H9 (cell line): Measurements from ENCODE around the gene PLPP7. TPM values are rescaled to one million over a fixed set of nuclear protein-coding genes. Genes with fewer than 3 reads are reported as not detected.

Source experiments
- DNase-seq: peaks from one replicate; pipeline ENCODE4 v3.0.0-alpha.2; 2017
- H2AFZ ChIP-seq: one replicate; pipeline ENCODE4 v1.6.1; 2013; ENCODE audit warnings: mild to moderate bottlenecking, low read length, control low read depth, moderate library complexity
- H2AK5ac ChIP-seq: 2 replicates; pipeline ENCODE4 v1.6.1; 2013; ENCODE audit warnings: low read length, control low read depth, mixed read lengths; ENCODE audit not compliant: insufficient read length
- H2BK120ac ChIP-seq: one replicate; pipeline ENCODE4 v1.6.1; 2013; ENCODE audit warnings: low read depth, mild to moderate bottlenecking, low read length, control low read depth, inconsistent platforms; ENCODE audit not compliant: poor library complexity, severe bottlenecking
- H2BK12ac ChIP-seq: 2 replicates; pipeline ENCODE4 v1.6.1; 2013; ENCODE audit warnings: low read length, control low read depth, mixed read lengths, low read depth; ENCODE audit not compliant: insufficient read length
- H2BK15ac ChIP-seq: 2 replicates; pipeline ENCODE4 v1.6.1; 2013; ENCODE audit warnings: low read depth, low read length, control low read depth
- H2BK20ac ChIP-seq: one replicate; pipeline ENCODE4 v1.6.1; 2013; ENCODE audit warnings: low read depth, mild to moderate bottlenecking, low read length, control low read depth, inconsistent platforms; ENCODE audit not compliant: poor library complexity, severe bottlenecking
- H2BK5ac ChIP-seq: 2 replicates; pipeline ENCODE4 v1.6.1; 2013; ENCODE audit warnings: low read length, control low read depth, mixed read lengths; ENCODE audit not compliant: insufficient read length
- H3K14ac ChIP-seq: 2 replicates; pipeline ENCODE4 v1.6.1; 2013; ENCODE audit warnings: low read length, control low read depth; ENCODE audit not compliant: insufficient read depth
- H3K18ac ChIP-seq: 2 replicates; pipeline ENCODE4 v1.6.1; 2013; ENCODE audit warnings: low read depth, mild to moderate bottlenecking, mixed read lengths, low read length, control low read depth; ENCODE audit not compliant: insufficient read length
- H3K23ac ChIP-seq: 2 replicates; pipeline ENCODE4 v1.6.1; 2013; ENCODE audit warnings: low read length, control low read depth, mixed read lengths, low read depth; ENCODE audit not compliant: insufficient read length
- H3K23me2 ChIP-seq: 2 replicates; pipeline ENCODE4 v1.6.1; 2013; ENCODE audit warnings: low read depth, mild to moderate bottlenecking, mixed read lengths, low read length, control low read depth; ENCODE audit not compliant: insufficient read length, poor library complexity, severe bottlenecking
- H3K27ac ChIP-seq: 2 replicates; pipeline ENCODE4 v1.5.1; 2013; ENCODE audit warnings: low read length, control low read depth, mixed read lengths, low read depth; ENCODE audit not compliant: insufficient read length
- H3K27me3 ChIP-seq: 2 replicates; pipeline ENCODE4 v1.6.1; 2013; ENCODE audit warnings: low read length, control low read depth, inconsistent platforms; ENCODE audit not compliant: insufficient read depth
- H3K4ac ChIP-seq: 2 replicates; pipeline ENCODE4 v1.6.1; 2013; ENCODE audit warnings: low read depth, mild to moderate bottlenecking, control low read depth, inconsistent platforms, low read length, moderate library complexity
- H3K4me1 ChIP-seq: 2 replicates; pipeline ENCODE4 v1.6.1; 2013; ENCODE audit warnings: low read length, control low read depth, inconsistent platforms; ENCODE audit not compliant: insufficient read depth
- H3K4me2 ChIP-seq: 2 replicates; pipeline ENCODE4 v1.6.1; 2013; ENCODE audit warnings: low read length, control low read depth, mixed read lengths; ENCODE audit not compliant: insufficient read length, insufficient read depth
- H3K56ac ChIP-seq: 2 replicates; pipeline ENCODE4 v1.6.1; 2013; ENCODE audit warnings: low read depth, mild to moderate bottlenecking, mixed read lengths, low read length, control low read depth; ENCODE audit not compliant: insufficient read length
- H3K79me1 ChIP-seq: 2 replicates; pipeline ENCODE4 v1.6.1; 2013; ENCODE audit warnings: low read depth, mild to moderate bottlenecking, moderate library complexity, low read length, control low read depth, inconsistent platforms; ENCODE audit not compliant: insufficient read depth, poor library complexity, severe bottlenecking
- H3K79me2 ChIP-seq: 2 replicates; pipeline ENCODE4 v1.6.1; 2013; ENCODE audit warnings: low read length, control low read depth, inconsistent platforms; ENCODE audit not compliant: insufficient read depth
- H3K9ac ChIP-seq: 2 replicates; pipeline ENCODE4 v1.6.1; 2013; ENCODE audit warnings: low read length, control low read depth, mixed read lengths; ENCODE audit not compliant: insufficient read length; ENCODE audit errors: extremely low read depth
- H3K9me3 ChIP-seq: one replicate; pipeline ENCODE4 v1.6.1; 2013; ENCODE audit warnings: low read depth, low read length, inconsistent platforms; ENCODE audit not compliant: control insufficient read depth
- H3T11ph ChIP-seq: one replicate; pipeline ENCODE4 v1.6.1; 2013; ENCODE audit warnings: mild to moderate bottlenecking, low read length, control low read depth, inconsistent platforms
- H4K20me1 ChIP-seq: one replicate; pipeline ENCODE4 v1.6.1; 2013; ENCODE audit not compliant: control insufficient read depth, insufficient read length, insufficient read depth
- H4K5ac ChIP-seq: 2 replicates; pipeline ENCODE4 v1.6.1; 2013; ENCODE audit warnings: low read depth, mild to moderate bottlenecking, mixed read lengths, low read length, control low read depth; ENCODE audit not compliant: insufficient read length
- H4K8ac ChIP-seq: replicated peaks from 2 replicates; pipeline ENCODE4 v1.6.1; 2013; ENCODE audit warnings: low read length, control low read depth, mixed read lengths, low read depth; ENCODE audit not compliant: insufficient read length
- H4K91ac ChIP-seq: 2 replicates; pipeline ENCODE4 v1.6.1; 2013; ENCODE audit warnings: low read depth, mild to moderate bottlenecking, moderate library complexity, mixed read lengths, low read length, control low read depth; ENCODE audit not compliant: insufficient read length
- H3K27ac Mint-ChIP-seq, 3 experiments: 2 replicates in 2 of 3; 3 replicates in 1 of 3; pipeline ENCODE4 v1.8.0; 2020 to 2021; ENCODE audit warnings: mixed read lengths in 3 of 3, mild to moderate bottlenecking in 1 of 3, moderate library complexity in 1 of 3
- H3K27me3 Mint-ChIP-seq: 2 replicates; pipeline ENCODE4 v1.8.0; 2021; ENCODE audit warnings: low read depth, mild to moderate bottlenecking, moderate library complexity, mixed read lengths
- H3K36me3 Mint-ChIP-seq, 3 experiments: 2 replicates in 2 of 3; 3 replicates in 1 of 3; pipeline ENCODE4 v1.8.0; 2020 to 2021; ENCODE audit warnings: low read depth in 3 of 3, mixed read lengths in 3 of 3; ENCODE audit not compliant: insufficient read depth in 1 of 3
- H3K4me1 Mint-ChIP-seq, 2 experiments: 2 replicates each; pipeline ENCODE4 v1.8.0; 2020; ENCODE audit warnings: mixed read lengths in 2 of 2
- H3K4me3 Mint-ChIP-seq, 2 experiments: 2 replicates in 1 of 2; 3 replicates in 1 of 2; pipeline ENCODE4 v1.8.0; 2020 to 2021; ENCODE audit warnings: mild to moderate bottlenecking in 2 of 2, mixed read lengths in 2 of 2, moderate library complexity in 1 of 2
- H3K9me3 Mint-ChIP-seq, 2 experiments: 2 replicates in 1 of 2; 3 replicates in 1 of 2; pipeline ENCODE4 v1.8.0; 2020; ENCODE audit warnings: mild to moderate bottlenecking in 2 of 2, mixed read lengths in 2 of 2, moderate library complexity in 1 of 2
- WGBS: extraction: QIAGEN DNeasy Blood & Tissue Kit; methylation state at CpG from one replicate; pipeline ENCODE4 v1.1.7; 2013; ENCODE audit warnings: missing lambda C conversion rate, low lambda C conversion rate, mixed read lengths; ENCODE audit not compliant: insufficient read length; ENCODE audit errors: extremely low coverage; 5-methylcytosine and 5-hydroxymethylcytosine counted together
- total RNA-seq: library from RNA; stranded (reverse); gene quantifications from 2 replicates; pipeline ENCODE4 v1.2.1, GENCODE V29; 2021
- TF ChIP-seq, protein P1 (sequence below): fragments of 200-600 bp; sonication (generic); conservative IDR thresholded peaks from 3 replicates; pipeline ENCODE4 v1.8.0; 2021; ENCODE audit warnings: antibody characterized with exemption, mild to moderate bottlenecking

The PLPP7 gene
- total RNA-seq, 1 experiment from 2014 or later: 1.9 TPM

DNA sequence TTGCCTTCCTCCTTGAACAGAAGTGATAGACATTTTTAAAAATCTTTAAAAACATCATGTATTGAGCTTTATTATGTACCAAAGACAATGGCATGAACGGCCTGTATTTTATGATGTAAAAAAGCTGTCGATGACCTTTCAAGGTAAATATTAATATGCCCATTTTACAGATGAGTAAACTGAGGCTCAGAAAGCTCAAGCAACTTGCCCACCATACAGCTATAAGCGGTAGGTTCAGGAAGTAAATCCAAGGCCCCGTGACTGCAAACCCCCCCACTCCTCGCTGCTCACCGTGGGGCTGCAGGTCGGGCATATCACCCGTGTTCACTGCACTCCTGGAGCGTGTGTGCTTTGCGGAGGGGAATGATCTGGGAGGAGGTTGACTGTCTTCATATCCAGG is 3.4 kb downstream of the PLPP7 start:
- no peaks in the 10 kb centered on the region for H3K23me2 ChIP-seq
- H2AK5ac ChIP-seq: no peak overlapping the region
- no peaks in the 10 kb centered on the region for H3K9me3 ChIP-seq
- no peak overlapping the region for H2BK120ac ChIP-seq
- no peak overlapping the region for H2AFZ ChIP-seq
- H3K14ac ChIP-seq: no peak overlapping the region
- H3T11ph ChIP-seq: no peak overlapping the region
- Mint-ChIP-seq H3K4me1 (peaks cover 11 to 16% of the 10 kb centered on the region in 2 experiments), H3K9me3 (no peaks in the 10 kb centered on the region), H3K27me3 (no peaks in the 10 kb centered on the region), H3K4me3 (no peak overlapping the region), H3K36me3 (peaks cover 0 to 2% (median 0%) of the 10 kb centered on the region in 3 experiments; a peak in 2 of 7 replicates), H3K27ac (peak overlapping the region in 1 of 3 experiments; percentile 51; a peak in 1 of 7 replicates)
- TF ChIP-seq, protein P1, sequence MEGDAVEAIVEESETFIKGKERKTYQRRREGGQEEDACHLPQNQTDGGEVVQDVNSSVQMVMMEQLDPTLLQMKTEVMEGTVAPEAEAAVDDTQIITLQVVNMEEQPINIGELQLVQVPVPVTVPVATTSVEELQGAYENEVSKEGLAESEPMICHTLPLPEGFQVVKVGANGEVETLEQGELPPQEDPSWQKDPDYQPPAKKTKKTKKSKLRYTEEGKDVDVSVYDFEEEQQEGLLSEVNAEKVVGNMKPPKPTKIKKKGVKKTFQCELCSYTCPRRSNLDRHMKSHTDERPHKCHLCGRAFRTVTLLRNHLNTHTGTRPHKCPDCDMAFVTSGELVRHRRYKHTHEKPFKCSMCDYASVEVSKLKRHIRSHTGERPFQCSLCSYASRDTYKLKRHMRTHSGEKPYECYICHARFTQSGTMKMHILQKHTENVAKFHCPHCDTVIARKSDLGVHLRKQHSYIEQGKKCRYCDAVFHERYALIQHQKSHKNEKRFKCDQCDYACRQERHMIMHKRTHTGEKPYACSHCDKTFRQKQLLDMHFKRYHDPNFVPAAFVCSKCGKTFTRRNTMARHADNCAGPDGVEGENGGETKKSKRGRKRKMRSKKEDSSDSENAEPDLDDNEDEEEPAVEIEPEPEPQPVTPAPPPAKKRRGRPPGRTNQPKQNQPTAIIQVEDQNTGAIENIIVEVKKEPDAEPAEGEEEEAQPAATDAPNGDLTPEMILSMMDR: no peak
- H2BK5ac ChIP-seq: no peak overlapping the region
- no peak overlapping the region for H3K9ac ChIP-seq
- H3K4me2 ChIP-seq: no peak overlapping the region
- no peak overlapping the region for H3K56ac ChIP-seq
- WGBS: no CpG with 5 or more reads among the region's 10 CpGs
- no peak overlapping the region for H3K23ac ChIP-seq
- H3K18ac ChIP-seq: no peak overlapping the region
- no peak overlapping the region for H2BK20ac ChIP-seq
- H3K79me2 ChIP-seq: no peaks in the 10 kb centered on the region
- H3K4ac ChIP-seq: no peak overlapping the region
- H3K79me1 ChIP-seq: no peaks in the 10 kb centered on the region
- H4K5ac ChIP-seq: no peak overlapping the region
- no peak overlapping the region for H2BK12ac ChIP-seq
- DNase-seq: no peak
- no peaks in the 10 kb centered on the region for H3K27me3 ChIP-seq
- no peak overlapping the region for H2BK15ac ChIP-seq
- H3K27ac ChIP-seq: no peak overlapping the region
- no peaks in the 10 kb centered on the region; the same call in 1 of the 2 replicates for H3K4me1 ChIP-seq
- no peak overlapping the region for H4K91ac ChIP-seq
- H4K20me1 ChIP-seq: peaks cover 2% of the 10 kb centered on the region
- no peak overlapping the region for H4K8ac ChIP-seq
